HepG2 (cell line): ENCODE results near the gene NARF. TPM values are rescaled to one million over a fixed set of nuclear protein-coding genes. Genes with fewer than 3 reads are reported as not detected.
A peak's percentile ranks its signal among the peaks of the same experiment; 100 is the strongest.

Experiments used
- ATF7 ChIP-seq, 2 experiments: fragments of 450-650 bp in 1 of 2; sonication (generic) in 1 of 2; formaldehyde crosslinking in 1 of 2; IDR thresholded peaks; 2 replicates each; pipeline versions ENCODE4 v1.4.0 to v1.6.1; 2016 to 2020; ENCODE audit warnings: antibody characterized with exemption in 1 of 2, mild to moderate bottlenecking in 1 of 2, missing genetic modification reagents in 1 of 2
- CEBPB ChIP-seq: IDR thresholded peaks from 2 replicates; pipeline ENCODE4 v1.6.1; 2011; ENCODE audit warnings: low read depth, low read length, improper control_type of control experiment, borderline replicate concordance
- CHD4 ChIP-seq: fragments of 200-600 bp; sonication (generic); IDR thresholded peaks from 2 replicates; pipeline ENCODE4 v1.7.0; 2017; ENCODE audit warnings: mild to moderate bottlenecking, low read length, borderline replicate concordance
- ETV5 ChIP-seq: IDR thresholded peaks from 2 replicates; pipeline ENCODE4 v1.6.1; 2018; ENCODE audit warnings: missing biosample characterization, missing genetic modification reagents, inconsistent platforms, borderline replicate concordance
- FOXA3 ChIP-seq: IDR thresholded peaks from 2 replicates; pipeline ENCODE4 v1.6.1; 2016; ENCODE audit warnings: missing genetic modification reagents, missing compliant biosample characterization
- IRF2 ChIP-seq: IDR thresholded peaks from 2 replicates; pipeline ENCODE4 v1.6.1; 2018; ENCODE audit warnings: missing genetic modification reagents, missing compliant biosample characterization
- NCOA1 ChIP-seq: sonication (generic); formaldehyde crosslinking; IDR thresholded peaks from 2 replicates; pipeline ENCODE4 v1.9.0; 2021; ENCODE audit warnings: missing genetic modification reagents
- NONO ChIP-seq, 2 experiments: fragments of 450-650 bp in 1 of 2; sonication (generic) in 1 of 2; formaldehyde crosslinking in 1 of 2; IDR thresholded peaks in 1 of 2; conservative IDR thresholded peaks in 1 of 2; 2 replicates each; pipeline versions ENCODE4 v1.6.1 to v1.8.0; 2017 to 2022; ENCODE audit warnings: mild to moderate bottlenecking in 1 of 2, missing genetic modification reagents in 1 of 2, moderate library complexity in 1 of 2
- POLR2A ChIP-seq, 2 experiments: IDR thresholded peaks; 2 replicates each; pipeline ENCODE4 v1.6.1; 2011; ENCODE audit warnings: low read depth in 2 of 2, low read length in 2 of 2, mild to moderate bottlenecking in 1 of 2, moderate library complexity in 1 of 2; ENCODE audit not compliant: insufficient read depth in 1 of 2
- SALL2 ChIP-seq: sonication (generic); formaldehyde crosslinking; IDR thresholded peaks from 2 replicates; pipeline ENCODE4 v1.8.1; 2023; ENCODE audit warnings: mild to moderate bottlenecking, missing genetic modification reagents, inconsistent platforms
- SAP130 ChIP-seq: IDR thresholded peaks from 2 replicates; pipeline ENCODE4 v1.6.1; 2016; ENCODE audit warnings: low read depth
- TAF1 ChIP-seq: sonication (generic); formaldehyde crosslinking; IDR thresholded peaks from 2 replicates; pipeline ENCODE4 v1.4.0; 2020; ENCODE audit warnings: missing genetic modification reagents
- ZNF350 ChIP-seq: sonication (generic); formaldehyde crosslinking; IDR thresholded peaks from 2 replicates; pipeline ENCODE4 v1.4.0; 2020; ENCODE audit warnings: mild to moderate bottlenecking, low read depth, missing genetic modification reagents, borderline replicate concordance
- ZNF569 ChIP-seq: sonication (generic); formaldehyde crosslinking; IDR thresholded peaks from 2 replicates; pipeline ENCODE4 v1.5.0; 2020; ENCODE audit warnings: mild to moderate bottlenecking, missing genetic modification reagents, moderate library complexity, borderline replicate concordance
- polyA plus RNA-seq, 8 experiments: library from polyadenylated mRNA; depleted of rRNA in 3 of 8; stranded (reverse) in 7 of 8; unstranded in 1 of 8; fragments of >200 nt; fragmentation: Illumina TruSeq in 4 of 8; extraction: Trizol in 4 of 8; gene quantifications; 2 replicates each; pipeline versions ENCODE4 v1.2.1 to v1.2.3, GENCODE V29; 2011 to 2016; ENCODE audit warnings: low read depth in 4 of 8, missing spikeins in 1 of 8, mixed read lengths in 1 of 8; ENCODE audit not compliant: insufficient read depth in 1 of 8
- total RNA-seq, 5 experiments: library from RNA; depleted of rRNA; stranded (reverse); fragments of >200 nt; fragmentation: Illumina TruSeq; extraction: Trizol; gene quantifications; 2 replicates each; pipeline ENCODE4 v1.2.3, GENCODE V29; 2016; ENCODE audit warnings: low read depth in 1 of 5
- TF ChIP-seq, protein P1 (sequence below): sonication (generic); formaldehyde crosslinking; IDR thresholded peaks from 2 replicates; pipeline ENCODE4 v1.4.0; 2020; ENCODE audit warnings: missing genetic modification reagents
- TF ChIP-seq, protein P2 (sequence below): sonication (generic); formaldehyde crosslinking; IDR thresholded peaks from 2 replicates; pipeline ENCODE4 v1.4.0; 2020; ENCODE audit warnings: mild to moderate bottlenecking, missing genetic modification reagents
- TF ChIP-seq, protein P3 (sequence below): IDR thresholded peaks from 2 replicates; pipeline ENCODE4 v1.6.1; 2016; ENCODE audit warnings: missing biosample characterization, missing genetic modification reagents, low read depth
- TF ChIP-seq, protein P4 (sequence below): sonication (generic); formaldehyde crosslinking; IDR thresholded peaks from 2 replicates; pipeline ENCODE4 v1.5.0; 2020; ENCODE audit warnings: missing genetic modification reagents
- TF ChIP-seq, protein P5 (sequence below): sonication (generic); formaldehyde crosslinking; IDR thresholded peaks from 2 replicates; pipeline ENCODE4 v1.4.0; 2020; ENCODE audit warnings: low read depth, mild to moderate bottlenecking, missing genetic modification reagents

The NARF gene
- total and polyA plus RNA-seq, 2 of the 13 experiments (the other 11 are each of a cell fraction or from before 2014, with no cell fraction given): 61.1 to 144 TPM

DNA sequence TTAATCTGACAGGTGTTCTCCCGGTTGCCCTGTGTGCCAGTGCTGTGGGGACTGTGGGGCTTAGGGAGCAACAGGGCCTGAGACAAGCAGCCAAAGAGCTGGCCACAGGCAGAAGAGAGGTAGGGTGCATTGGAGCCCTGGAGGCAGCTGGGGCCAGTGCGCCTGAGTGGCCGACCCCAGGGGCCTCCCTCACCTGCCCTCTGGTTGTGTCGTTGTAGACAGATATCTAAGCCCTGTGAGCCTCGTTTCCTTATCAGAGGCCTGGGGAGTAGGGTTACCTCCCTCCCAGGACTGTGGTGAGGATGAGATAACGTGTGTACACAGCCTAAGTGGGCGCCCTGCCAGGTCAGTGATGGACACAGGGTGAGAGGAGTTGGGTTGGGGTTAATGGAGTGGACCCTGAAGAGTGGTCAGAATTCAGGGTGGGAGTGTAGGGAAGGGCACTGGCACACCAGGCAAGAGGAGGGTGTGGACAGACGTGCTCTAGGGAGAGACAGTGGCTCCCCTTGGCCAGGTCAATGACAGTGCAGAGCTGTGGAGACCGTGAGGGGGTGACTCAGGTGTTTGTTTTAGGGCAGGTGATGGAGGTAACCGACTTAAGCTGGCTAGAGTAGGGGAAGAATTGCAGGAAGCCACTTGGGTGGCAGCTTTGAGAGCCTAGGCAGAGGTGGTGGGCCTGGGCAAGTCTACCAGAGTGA is 3.4 kb downstream of the NARF start (continued):
- TF ChIP-seq, protein P1, sequence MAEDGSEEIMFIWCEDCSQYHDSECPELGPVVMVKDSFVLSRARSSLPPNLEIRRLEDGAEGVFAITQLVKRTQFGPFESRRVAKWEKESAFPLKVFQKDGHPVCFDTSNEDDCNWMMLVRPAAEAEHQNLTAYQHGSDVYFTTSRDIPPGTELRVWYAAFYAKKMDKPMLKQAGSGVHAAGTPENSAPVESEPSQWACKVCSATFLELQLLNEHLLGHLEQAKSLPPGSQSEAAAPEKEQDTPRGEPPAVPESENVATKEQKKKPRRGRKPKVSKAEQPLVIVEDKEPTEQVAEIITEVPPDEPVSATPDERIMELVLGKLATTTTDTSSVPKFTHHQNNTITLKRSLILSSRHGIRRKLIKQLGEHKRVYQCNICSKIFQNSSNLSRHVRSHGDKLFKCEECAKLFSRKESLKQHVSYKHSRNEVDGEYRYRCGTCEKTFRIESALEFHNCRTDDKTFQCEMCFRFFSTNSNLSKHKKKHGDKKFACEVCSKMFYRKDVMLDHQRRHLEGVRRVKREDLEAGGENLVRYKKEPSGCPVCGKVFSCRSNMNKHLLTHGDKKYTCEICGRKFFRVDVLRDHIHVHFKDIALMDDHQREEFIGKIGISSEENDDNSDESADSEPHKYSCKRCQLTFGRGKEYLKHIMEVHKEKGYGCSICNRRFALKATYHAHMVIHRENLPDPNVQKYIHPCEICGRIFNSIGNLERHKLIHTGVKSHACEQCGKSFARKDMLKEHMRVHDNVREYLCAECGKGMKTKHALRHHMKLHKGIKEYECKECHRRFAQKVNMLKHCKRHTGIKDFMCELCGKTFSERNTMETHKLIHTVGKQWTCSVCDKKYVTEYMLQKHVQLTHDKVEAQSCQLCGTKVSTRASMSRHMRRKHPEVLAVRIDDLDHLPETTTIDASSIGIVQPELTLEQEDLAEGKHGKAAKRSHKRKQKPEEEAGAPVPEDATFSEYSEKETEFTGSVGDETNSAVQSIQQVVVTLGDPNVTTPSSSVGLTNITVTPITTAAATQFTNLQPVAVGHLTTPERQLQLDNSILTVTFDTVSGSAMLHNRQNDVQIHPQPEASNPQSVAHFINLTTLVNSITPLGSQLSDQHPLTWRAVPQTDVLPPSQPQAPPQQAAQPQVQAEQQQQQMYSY (CRISPR knock-in tag): no peak
- TF ChIP-seq, protein P2, sequence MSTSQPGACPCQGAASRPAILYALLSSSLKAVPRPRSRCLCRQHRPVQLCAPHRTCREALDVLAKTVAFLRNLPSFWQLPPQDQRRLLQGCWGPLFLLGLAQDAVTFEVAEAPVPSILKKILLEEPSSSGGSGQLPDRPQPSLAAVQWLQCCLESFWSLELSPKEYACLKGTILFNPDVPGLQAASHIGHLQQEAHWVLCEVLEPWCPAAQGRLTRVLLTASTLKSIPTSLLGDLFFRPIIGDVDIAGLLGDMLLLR (CRISPR knock-in tag): peak; percentile 54; the same call in 1 of the 2 replicates
- TF ChIP-seq POLR2A (IDR thresholded peaks at IDR 0.05; ENCODE audit: insufficient read depth in 1 of 2, low read depth in 2 of 2, low read length in 2 of 2): 0 out of 4 replicates have a peak, but pooled peaks of 1 of the 2 experiments have one; percentile 27
- TF ChIP-seq ZNF350: peak; percentile 73; the same call in 1 of the 2 replicates
- TF ChIP-seq, protein P3, sequence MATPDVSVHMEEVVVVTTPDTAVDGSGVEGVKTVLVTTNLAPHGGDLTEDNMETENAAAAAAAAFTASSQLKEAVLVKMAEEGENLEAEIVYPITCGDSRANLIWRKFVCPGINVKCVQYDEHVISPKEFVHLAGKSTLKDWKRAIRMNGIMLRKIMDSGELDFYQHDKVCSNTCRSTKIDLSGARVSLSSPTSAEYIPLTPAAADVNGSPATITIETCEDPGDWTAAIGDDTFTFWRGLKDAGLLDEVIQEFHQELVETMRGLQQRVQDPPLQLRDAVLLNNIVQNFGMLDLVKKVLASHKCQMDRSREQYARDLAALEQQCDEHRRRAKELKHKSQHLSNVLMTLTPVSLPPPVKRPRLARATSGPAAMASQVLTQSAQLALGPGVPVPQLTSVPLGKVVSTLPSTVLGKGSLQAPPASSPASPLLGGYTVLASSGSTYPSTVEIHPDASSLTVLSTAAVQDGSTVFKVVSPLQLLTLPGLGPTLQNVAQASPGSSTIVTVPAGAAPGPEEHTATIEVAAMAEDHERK: no peak
- no peak for TF ChIP-seq ZNF569 (CRISPR knock-in tag)
- TF ChIP-seq, protein P4, sequence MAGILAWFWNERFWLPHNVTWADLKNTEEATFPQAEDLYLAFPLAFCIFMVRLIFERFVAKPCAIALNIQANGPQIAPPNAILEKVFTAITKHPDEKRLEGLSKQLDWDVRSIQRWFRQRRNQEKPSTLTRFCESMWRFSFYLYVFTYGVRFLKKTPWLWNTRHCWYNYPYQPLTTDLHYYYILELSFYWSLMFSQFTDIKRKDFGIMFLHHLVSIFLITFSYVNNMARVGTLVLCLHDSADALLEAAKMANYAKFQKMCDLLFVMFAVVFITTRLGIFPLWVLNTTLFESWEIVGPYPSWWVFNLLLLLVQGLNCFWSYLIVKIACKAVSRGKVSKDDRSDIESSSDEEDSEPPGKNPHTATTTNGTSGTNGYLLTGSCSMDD (CRISPR knock-in tag): no peak
- no peak for TF ChIP-seq CHD4
- no peak for TF ChIP-seq NCOA1
- TF ChIP-seq, protein P5, sequence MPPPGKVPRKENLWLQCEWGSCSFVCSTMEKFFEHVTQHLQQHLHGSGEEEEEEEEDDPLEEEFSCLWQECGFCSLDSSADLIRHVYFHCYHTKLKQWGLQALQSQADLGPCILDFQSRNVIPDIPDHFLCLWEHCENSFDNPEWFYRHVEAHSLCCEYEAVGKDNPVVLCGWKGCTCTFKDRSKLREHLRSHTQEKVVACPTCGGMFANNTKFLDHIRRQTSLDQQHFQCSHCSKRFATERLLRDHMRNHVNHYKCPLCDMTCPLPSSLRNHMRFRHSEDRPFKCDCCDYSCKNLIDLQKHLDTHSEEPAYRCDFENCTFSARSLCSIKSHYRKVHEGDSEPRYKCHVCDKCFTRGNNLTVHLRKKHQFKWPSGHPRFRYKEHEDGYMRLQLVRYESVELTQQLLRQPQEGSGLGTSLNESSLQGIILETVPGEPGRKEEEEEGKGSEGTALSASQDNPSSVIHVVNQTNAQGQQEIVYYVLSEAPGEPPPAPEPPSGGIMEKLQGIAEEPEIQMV (CRISPR knock-in tag): no peak
- TF ChIP-seq IRF2: peak; percentile 33; the same call in 1 of the 2 replicates
- no peak for TF ChIP-seq NONO (IDR thresholded peaks at IDR 0.05)
- TF ChIP-seq NONO (CRISPR knock-in tag; conservative IDR thresholded peaks at IDR 0.05): peak; percentile 65
- peak; percentile 32; the same call in 1 of the 2 replicates for TF ChIP-seq TAF1 (CRISPR knock-in tag)
- TF ChIP-seq ETV5: peak; percentile 21; the same call in 1 of the 2 replicates
- no peak for TF ChIP-seq ATF7 (IDR thresholded peaks at IDR 0.05)
- TF ChIP-seq ATF7 (CRISPR knock-in tag; IDR thresholded peaks at IDR 0.05): no peak
- TF ChIP-seq SALL2 (CRISPR knock-in tag): 0 out of 2 replicates have a peak, but pooled peaks have one; percentile 29
- peak; percentile 81 for TF ChIP-seq SAP130 (CRISPR knock-in tag)
- TF ChIP-seq CEBPB: no peak
- peak; percentile 93 for TF ChIP-seq FOXA3 (CRISPR knock-in tag)
